MM.1S (cell line): ENCODE results near the gene IGF2BP3.

Experiments
- CTCF ChIP-seq: fragments of 300-600 bp; sonication (generic); IDR thresholded peaks from 2 replicates; pipeline ENCODE4 v1.5.1; 2016; ENCODE audit warnings: antibody characterized with exemption, low read length, mixed read lengths
- EZH2 ChIP-seq: fragments of 300-600 bp; sonication (generic); optimal IDR thresholded peaks from 2 replicates; pipeline ENCODE3; 2017; ENCODE audit warnings: low read depth, mild to moderate bottlenecking, antibody characterized with exemption, low read length, mixed read lengths
- EZH2phosphoT487 ChIP-seq: fragments of 300-600 bp; sonication (generic); IDR thresholded peaks from 2 replicates; pipeline ENCODE4 v1.6.1; 2018; ENCODE audit warnings: antibody characterized with exemption, low read length

GRCh38 chr7:23261843-23262452 lies 208.3 kb downstream of the IGF2BP3 start:
- TF ChIP-seq CTCF (peak; percentile 90), EZH2 (no peak), EZH2phosphoT487 (no peak)
